HepG2 (cell line): ENCODE results near the gene GADD45G. TPM values are rescaled to one million over a fixed set of nuclear protein-coding genes. Genes with fewer than 3 reads are reported as not detected.

Experiments
- ARNTL ChIP-seq: sonication (generic); formaldehyde crosslinking; IDR thresholded peaks from 2 replicates; pipeline ENCODE4 v1.4.0; 2020; ENCODE audit warnings: mild to moderate bottlenecking, missing genetic modification reagents
- EP300 ChIP-seq, 3 experiments: sonication (generic) in 1 of 3; formaldehyde crosslinking in 1 of 3; IDR thresholded peaks; 2 replicates each; pipeline versions ENCODE4 v1.5.1 to v1.6.1; 2011 to 2020; ENCODE audit warnings: low read depth in 2 of 3, low read length in 2 of 3, borderline replicate concordance in 1 of 3, improper control_type of control experiment in 1 of 3, mild to moderate bottlenecking in 1 of 3, missing genetic modification reagents in 1 of 3, moderate library complexity in 1 of 3
- FOXA3 ChIP-seq: IDR thresholded peaks from 2 replicates; pipeline ENCODE4 v1.6.1; 2016; ENCODE audit warnings: missing genetic modification reagents, missing compliant biosample characterization
- GMEB1 ChIP-seq: sonication (generic); formaldehyde crosslinking; IDR thresholded peaks from 2 replicates; pipeline ENCODE4 v1.5.1; 2020; ENCODE audit warnings: missing genetic modification reagents, mild to moderate bottlenecking, borderline replicate concordance
- HDAC1 ChIP-seq: sonication (generic); formaldehyde crosslinking; IDR thresholded peaks from 2 replicates; pipeline ENCODE4 v1.5.1; 2020; ENCODE audit warnings: mild to moderate bottlenecking, missing genetic modification reagents
- HNF4A ChIP-seq: sonication (generic); formaldehyde crosslinking; IDR thresholded peaks from 2 replicates; pipeline ENCODE4 v1.4.0; 2020; ENCODE audit warnings: missing genetic modification reagents
- NR2F6 ChIP-seq, 2 experiments: IDR thresholded peaks; 2 replicates each; pipeline ENCODE4 v1.6.1; 2016; ENCODE audit warnings: antibody characterized with exemption in 1 of 2, mild to moderate bottlenecking in 1 of 2
- PHF21A ChIP-seq: sonication (generic); formaldehyde crosslinking; IDR thresholded peaks from 2 replicates; pipeline ENCODE4 v1.5.0; 2020; ENCODE audit warnings: mild to moderate bottlenecking, missing genetic modification reagents
- PITX1 ChIP-seq: sonication (generic); formaldehyde crosslinking; IDR thresholded peaks from 2 replicates; pipeline ENCODE4 v1.5.1; 2020; ENCODE audit warnings: mild to moderate bottlenecking, missing genetic modification reagents
- RERE ChIP-seq: IDR thresholded peaks from 2 replicates; pipeline ENCODE4 v1.6.1; 2016; ENCODE audit warnings: low read depth, missing genetic modification reagents, missing compliant biosample characterization
- ZFP1 ChIP-seq: IDR thresholded peaks from 2 replicates; pipeline ENCODE4 v1.6.1; 2016
- ZNF687 ChIP-seq: sonication (generic); formaldehyde crosslinking; IDR thresholded peaks from 2 replicates; pipeline ENCODE4 v1.5.1; 2020; ENCODE audit warnings: mild to moderate bottlenecking, missing genetic modification reagents, moderate library complexity
- ZNF75D ChIP-seq: sonication (generic); formaldehyde crosslinking; IDR thresholded peaks from 2 replicates; pipeline ENCODE4 v1.8.1; 2023; ENCODE audit warnings: missing genetic modification reagents, mild to moderate bottlenecking, borderline replicate concordance
- ZNF883 ChIP-seq: sonication (generic); formaldehyde crosslinking; IDR thresholded peaks from 2 replicates; pipeline ENCODE4 v1.5.1; 2020; ENCODE audit warnings: mild to moderate bottlenecking, missing genetic modification reagents; ENCODE audit errors: not compliant biosample characterization
- polyA plus RNA-seq, 8 experiments: library from polyadenylated mRNA; depleted of rRNA in 3 of 8; stranded (reverse) in 7 of 8; unstranded in 1 of 8; fragments of >200 nt; fragmentation: Illumina TruSeq in 4 of 8; extraction: Trizol in 4 of 8; gene quantifications; 2 replicates each; pipeline versions ENCODE4 v1.2.1 to v1.2.3, GENCODE V29; 2011 to 2016; ENCODE audit warnings: low read depth in 4 of 8, missing spikeins in 1 of 8, mixed read lengths in 1 of 8; ENCODE audit not compliant: insufficient read depth in 1 of 8
- total RNA-seq, 5 experiments: library from RNA; depleted of rRNA; stranded (reverse); fragments of >200 nt; fragmentation: Illumina TruSeq; extraction: Trizol; gene quantifications; 2 replicates each; pipeline ENCODE4 v1.2.3, GENCODE V29; 2016; ENCODE audit warnings: low read depth in 1 of 5
- TF ChIP-seq, protein P1 (sequence below): IDR thresholded peaks from 2 replicates; pipeline ENCODE4 v1.6.1; 2016; ENCODE audit warnings: mild to moderate bottlenecking, missing biosample characterization, missing genetic modification reagents

GADD45G gene
- total and polyA plus RNA-seq, 2 of the 13 experiments (the other 11 are each of a cell fraction or from before 2014, with no cell fraction given) = not detected

DNA sequence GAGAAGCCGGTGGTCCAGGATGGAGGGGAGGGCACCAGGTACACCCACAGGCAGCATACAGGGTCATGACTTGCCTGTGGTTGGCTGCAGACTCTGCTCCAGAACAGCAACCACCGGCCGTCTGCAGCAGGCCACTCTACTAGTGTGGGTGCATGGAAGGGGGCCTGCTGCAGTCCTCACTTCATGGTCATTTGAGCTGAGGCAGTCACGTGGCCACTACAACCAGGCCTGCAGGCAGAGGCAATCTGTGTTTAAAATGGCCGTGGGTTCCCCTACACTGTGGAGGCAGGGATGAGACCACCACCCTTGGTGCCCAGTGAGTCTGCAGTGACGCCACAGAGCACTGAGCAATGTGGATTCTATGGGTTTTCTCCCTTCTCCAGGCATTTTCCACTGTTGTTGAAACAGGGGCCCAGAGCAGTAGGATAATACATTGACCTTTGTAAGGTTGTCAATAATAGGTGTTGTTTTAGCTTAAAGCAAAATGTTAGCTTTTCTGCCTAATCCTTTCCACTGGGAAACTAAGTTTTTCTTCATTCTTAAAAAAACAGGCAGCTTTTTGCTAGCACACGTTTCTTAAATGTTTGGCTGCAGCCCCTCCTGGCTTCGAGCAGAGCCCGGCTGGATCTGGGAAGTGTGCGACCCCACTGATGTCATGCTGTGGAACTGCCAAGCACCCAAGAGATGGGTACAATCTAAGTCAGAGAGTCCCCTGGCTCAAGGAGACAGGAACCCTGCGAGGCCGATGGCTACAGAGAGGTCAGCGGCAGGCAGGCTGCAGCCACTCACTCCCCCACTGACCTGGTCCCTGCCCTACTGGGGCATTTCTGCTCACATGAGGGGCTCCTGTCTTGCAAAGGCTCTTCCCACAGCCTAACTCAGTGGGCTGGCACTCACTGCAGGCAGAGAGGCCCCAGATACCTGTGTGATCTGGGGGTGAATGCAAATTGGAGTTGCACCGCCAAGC, 21.2 kb downstream of the GADD45G start (continued):
- peak in 1 of 2 experiments; percentile 35; a peak in 2 of 4 replicates for TF ChIP-seq EP300 (IDR thresholded peaks at IDR 0.05; ENCODE audit: low read depth in 2 of 2, low read length in 2 of 2)
- TF ChIP-seq EP300 (CRISPR knock-in tag; IDR thresholded peaks at IDR 0.05; ENCODE audit: borderline replicate concordance) = no peak
- TF ChIP-seq ZFP1 = no peak
- TF ChIP-seq, protein P1, sequence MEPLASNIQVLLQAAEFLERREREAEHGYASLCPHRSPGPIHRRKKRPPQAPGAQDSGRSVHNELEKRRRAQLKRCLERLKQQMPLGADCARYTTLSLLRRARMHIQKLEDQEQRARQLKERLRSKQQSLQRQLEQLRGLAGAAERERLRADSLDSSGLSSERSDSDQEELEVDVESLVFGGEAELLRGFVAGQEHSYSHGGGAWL (CRISPR knock-in tag) = no peak
- TF ChIP-seq GMEB1 (CRISPR knock-in tag) = 0 out of 2 replicates have a peak, but pooled peaks have one; percentile 21
- TF ChIP-seq PHF21A (CRISPR knock-in tag) = 0 out of 2 replicates have a peak, but pooled peaks have one; percentile 28
- TF ChIP-seq FOXA3 (CRISPR knock-in tag) = peak; percentile 53
- no peak for TF ChIP-seq ZNF75D
- TF ChIP-seq PITX1 (CRISPR knock-in tag) = peak; percentile 46; the same call in 1 of the 2 replicates
- peak; percentile 59; the same call in 1 of the 2 replicates for TF ChIP-seq RERE (CRISPR knock-in tag)
- TF ChIP-seq ARNTL = 0 out of 2 replicates have a peak, but pooled peaks have one; percentile 24
- TF ChIP-seq ZNF687 (CRISPR knock-in tag) = peak; percentile 22; the same call in 1 of the 2 replicates
- TF ChIP-seq ZNF883 (CRISPR knock-in tag) = peak; percentile 41
- TF ChIP-seq HDAC1 = 0 out of 2 replicates have a peak, but pooled peaks have one; percentile 32
- TF ChIP-seq NR2F6 (IDR thresholded peaks at IDR 0.05) = peak; percentile 81
- 0 out of 2 replicates have a peak, but pooled peaks have one; percentile 22 for TF ChIP-seq NR2F6 (CRISPR knock-in tag; IDR thresholded peaks at IDR 0.05)
- TF ChIP-seq HNF4A (CRISPR knock-in tag) = peak; percentile 37; the same call in 1 of the 2 replicates
